Endothelial cell of umbilical vein (primary cell): ENCODE results near the gene PRDM16. TPM values are rescaled to one million over a fixed set of nuclear protein-coding genes. Genes with fewer than 3 reads are reported as not detected.

ENCODE experiments used
- BruUV-seq: library from RNA; stranded (reverse); fragments of 400-500 nt; replicated peaks from 2 replicates; lab custom pipeline; 2021; lab: Mats Ljungman, UMichigan
- CTCF ChIA-PET: fragments of 300-600, 350-600 bp; sonication (Branson Sonifier 250); formaldehyde crosslinking; loops from one replicate; lab custom pipeline; 2021; ENCODE audit warnings: antibody characterized with exemption, inconsistent platforms; lab: Charles Lee
- POLR2A ChIA-PET: fragments of 300-600, 350-600 bp; sonication (Branson Sonifier 250); formaldehyde crosslinking; loops from one replicate; lab custom pipeline; 2021; ENCODE audit warnings: antibody characterized with exemption, inconsistent platforms; lab: Charles Lee
- DNase-seq: peaks from one replicate; pipeline ENCODE4 v3.0.0-alpha.2; 2011; ENCODE audit warnings: low read depth, low spot score
- FAIRE-seq: peaks from 2 replicates; lab custom pipeline; 2011; peaks lifted over from hg19 to GRCh38; lab: Jason Lieb, UNC
- H2AFZ ChIP-seq: 2 replicates; pipeline ENCODE4 v1.6.0; 2012; ENCODE audit warnings: low read depth, low read length, control low read depth, inconsistent platforms
- H3K27ac ChIP-seq: 2 replicates; pipeline ENCODE4 v1.5.1; 2011; ENCODE audit warnings: low read depth, mild to moderate bottlenecking, control low read depth, low read length, moderate library complexity; ENCODE audit not compliant: insufficient read depth
- H3K27me3 ChIP-seq, 2 experiments: 2 replicates each; pipeline versions ENCODE4 v1.6.0 to v1.6.1; 2011; ENCODE audit warnings: low read length in 2 of 2, mixed read lengths in 1 of 2; ENCODE audit not compliant: control insufficient read depth in 2 of 2, insufficient read depth in 2 of 2
- H3K36me3 ChIP-seq, 2 experiments: 2 replicates in 1 of 2; 3 replicates in 1 of 2; pipeline ENCODE4 v1.5.1; 2011; ENCODE audit warnings: low read length in 2 of 2, mild to moderate bottlenecking in 1 of 2, moderate library complexity in 1 of 2; ENCODE audit not compliant: control insufficient read depth in 2 of 2, insufficient read depth in 2 of 2; ENCODE audit errors: extremely low read depth in 1 of 2
- H3K4me1 ChIP-seq: 3 replicates; pipeline ENCODE4 v1.5.1; 2011; ENCODE audit warnings: mild to moderate bottlenecking, low read length; ENCODE audit not compliant: control insufficient read depth, insufficient read depth; ENCODE audit errors: extremely low read depth
- H3K4me2 ChIP-seq: 2 replicates; pipeline ENCODE4 v1.6.1; 2011; ENCODE audit warnings: low read length, control low read depth, mixed read lengths; ENCODE audit not compliant: insufficient read depth
- H3K4me3 ChIP-seq, 3 experiments: fragments of 200-600 bp in 1 of 3; sonication (generic), shearing (Covaris generic) in 1 of 3; replicated peaks in 1 of 3; 2 replicates each; pipeline ENCODE4 v1.5.1; 2011 to 2016; ENCODE audit warnings: control low read depth in 3 of 3, low read length in 3 of 3, mild to moderate bottlenecking in 2 of 3, inconsistent platforms in 1 of 3, low read depth in 1 of 3, moderate library complexity in 1 of 3; ENCODE audit not compliant: insufficient read depth in 1 of 3
- H3K79me2 ChIP-seq: 2 replicates; pipeline ENCODE4 v1.6.0; 2012; ENCODE audit warnings: low read length, inconsistent platforms; ENCODE audit not compliant: control insufficient read depth, insufficient read depth
- H3K9ac ChIP-seq: replicated peaks from 2 replicates; pipeline ENCODE3; 2011; ENCODE audit warnings: low read length, control low read depth; ENCODE audit not compliant: insufficient read depth; ENCODE audit errors: extremely low read depth
- H3K9me1 ChIP-seq: replicated peaks from 3 replicates; pipeline ENCODE4 v1.6.0; 2011; ENCODE audit warnings: mild to moderate bottlenecking, low read length; ENCODE audit not compliant: control insufficient read depth, insufficient read depth; ENCODE audit errors: extremely low read depth
- H3K9me3 ChIP-seq: replicated peaks from 2 replicates; pipeline ENCODE4 v1.5.1; 2012; ENCODE audit warnings: low read length, inconsistent platforms; ENCODE audit not compliant: control insufficient read depth, insufficient read depth
- H4K20me1 ChIP-seq: replicated peaks from 2 replicates; pipeline ENCODE3; 2011; ENCODE audit warnings: mild to moderate bottlenecking, low read length; ENCODE audit not compliant: control insufficient read depth, insufficient read depth; ENCODE audit errors: extremely low read depth
- EZH2 ChIP-seq: IDR thresholded peaks from 2 replicates; pipeline ENCODE4 v1.6.1; 2012; ENCODE audit warnings: borderline replicate concordance, low read depth, mild to moderate bottlenecking, moderate library complexity, low read length, inconsistent platforms; ENCODE audit not compliant: severe bottlenecking
- FOS ChIP-seq: IDR thresholded peaks from 2 replicates; pipeline ENCODE4 v1.6.1; 2011; ENCODE audit warnings: mild to moderate bottlenecking, low read length, moderate library complexity, borderline replicate concordance; ENCODE audit not compliant: insufficient read depth
- GATA2 ChIP-seq: IDR thresholded peaks from 2 replicates; pipeline ENCODE4 v1.7.0; 2011; ENCODE audit warnings: low read depth, mild to moderate bottlenecking, moderate library complexity, mixed read lengths, low read length; ENCODE audit not compliant: insufficient read length, insufficient read depth
- JUN ChIP-seq: IDR thresholded peaks from 2 replicates; pipeline ENCODE4 v1.6.1; 2011; ENCODE audit warnings: borderline replicate concordance, low read depth; ENCODE audit not compliant: insufficient read length, insufficient read depth
- MAX ChIP-seq: IDR thresholded peaks from 2 replicates; pipeline ENCODE4 v1.6.1; 2011; ENCODE audit not compliant: insufficient read depth, insufficient read length
- MYC ChIP-seq: IDR thresholded peaks from one replicate; pipeline ENCODE4 v1.6.1; 2011; ENCODE audit warnings: mild to moderate bottlenecking, low read depth, low read length
- POLR2A ChIP-seq: IDR thresholded peaks from 2 replicates; pipeline ENCODE4 v1.6.1; 2012; ENCODE audit warnings: low read depth, mild to moderate bottlenecking, control low read depth, low read length
- POLR2AphosphoS5 ChIP-seq: IDR thresholded peaks from 2 replicates; pipeline ENCODE4 v1.6.1; 2012; ENCODE audit warnings: low read depth, mild to moderate bottlenecking, control low read depth, low read length, moderate library complexity; ENCODE audit not compliant: insufficient read depth
- dilution Hi-C: fragments of 300-500 bp; cut with MboI; formaldehyde crosslinking; loops from one replicate; pipeline ENCODE4 v1.15.0; 2019; ENCODE audit warnings: low sequenced_read_pairs; ENCODE audit not compliant: extremely low pct_ligation_motif_present
- intact Hi-C: fragments of 100-400 bp; cut with micrococcal nuclease; formaldehyde crosslinking; loops from one replicate; pipeline ENCODE4 v1.10.0; 2022
- polyA plus RNA-seq, 4 experiments: library from polyadenylated mRNA; depleted of rRNA in 3 of 4; stranded (reverse) in 3 of 4; unstranded in 1 of 4; fragments of >200 nt; gene quantifications; 2 replicates each; pipeline versions ENCODE4 v1.2.1 to v1.2.3, GENCODE V29; 2011 to 2012; ENCODE audit warnings: missing spikeins in 1 of 4
- total RNA-seq: library from RNA; stranded (reverse); gene quantifications from 2 replicates; pipeline ENCODE4 v1.2.3, GENCODE V29; 2021
- TF ChIP-seq, protein P1 (sequence below), 2 donors: IDR thresholded peaks; 1 replicate in 1 of 2; 2 replicates in 1 of 2; pipeline ENCODE4 v1.5.1; 2011; ENCODE audit warnings: low read length in 2 of 2, mild to moderate bottlenecking in 2 of 2, moderate library complexity in 2 of 2, control low read depth in 1 of 2, inconsistent platforms in 1 of 2, low read depth in 1 of 2; ENCODE audit not compliant: insufficient read depth in 1 of 2; ENCODE audit errors: extremely low read depth in 1 of 2

Gene PRDM16
- total and polyA plus RNA-seq, 2 donors (not counting 3 experiments of a cell fraction or from before 2014, with no cell fraction given): not detected

- CTCF ChIA-PET: interaction anchor here (1.7 kb wide), 1 partner anchor 11 kb away, joined by 4 read pairs; no protein-coding TSS in a partner anchor
- dilution Hi-C loops: no loop called here
- H3K9ac ChIP-seq: no peak overlapping the region
Measured at GRCh38 chr1:3441880-3442279, 372.9 kb downstream of the PRDM16 start.

GRCh38 chr1:3442331-3442730, 373.3 kb downstream of the PRDM16 start:
- Histone ChIP-seq H3K27ac (no peak overlapping the region), H2AFZ (no peak overlapping the region), H3K27me3 (peaks cover 2% of the 10 kb centered on the region in 2 experiments), H3K79me2 (no peaks in the 10 kb centered on the region), H3K4me2 (no peak overlapping the region), H3K9ac (no peak overlapping the region), H3K4me1 (no peaks in the 10 kb centered on the region), H3K36me3 (no peaks in the 10 kb centered on the region), H4K20me1 (no peaks in the 10 kb centered on the region), H3K4me3 (no peak overlapping the region), H3K9me3 (no peaks in the 10 kb centered on the region), H3K9me1 (no peaks in the 10 kb centered on the region)
- dilution Hi-C loops: no loop called here
- intact Hi-C loops: no loop called here
- CTCF ChIA-PET: interaction anchor here (1.7 kb wide), 1 partner anchor 11 kb away, joined by 4 read pairs; no protein-coding TSS in a partner anchor
- POLR2A ChIA-PET: no interaction called here
- no TSS peak for BruUV-seq
- no peak for FAIRE-seq
- DNase-seq: no peak
- TF ChIP-seq GATA2: no peak
- TF ChIP-seq, protein P1, sequence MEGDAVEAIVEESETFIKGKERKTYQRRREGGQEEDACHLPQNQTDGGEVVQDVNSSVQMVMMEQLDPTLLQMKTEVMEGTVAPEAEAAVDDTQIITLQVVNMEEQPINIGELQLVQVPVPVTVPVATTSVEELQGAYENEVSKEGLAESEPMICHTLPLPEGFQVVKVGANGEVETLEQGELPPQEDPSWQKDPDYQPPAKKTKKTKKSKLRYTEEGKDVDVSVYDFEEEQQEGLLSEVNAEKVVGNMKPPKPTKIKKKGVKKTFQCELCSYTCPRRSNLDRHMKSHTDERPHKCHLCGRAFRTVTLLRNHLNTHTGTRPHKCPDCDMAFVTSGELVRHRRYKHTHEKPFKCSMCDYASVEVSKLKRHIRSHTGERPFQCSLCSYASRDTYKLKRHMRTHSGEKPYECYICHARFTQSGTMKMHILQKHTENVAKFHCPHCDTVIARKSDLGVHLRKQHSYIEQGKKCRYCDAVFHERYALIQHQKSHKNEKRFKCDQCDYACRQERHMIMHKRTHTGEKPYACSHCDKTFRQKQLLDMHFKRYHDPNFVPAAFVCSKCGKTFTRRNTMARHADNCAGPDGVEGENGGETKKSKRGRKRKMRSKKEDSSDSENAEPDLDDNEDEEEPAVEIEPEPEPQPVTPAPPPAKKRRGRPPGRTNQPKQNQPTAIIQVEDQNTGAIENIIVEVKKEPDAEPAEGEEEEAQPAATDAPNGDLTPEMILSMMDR (IDR thresholded peaks at IDR 0.05; ENCODE audit: extremely low read depth in 1 of 2, insufficient read depth in 1 of 2, low read depth in 1 of 2, low read length in 2 of 2): no peak
- TF ChIP-seq EZH2: no peak
- TF ChIP-seq FOS: no peak
- no peak for TF ChIP-seq POLR2AphosphoS5
- no peak for TF ChIP-seq POLR2A
- TF ChIP-seq MAX: no peak
- no peak for TF ChIP-seq MYC
- no peak for TF ChIP-seq JUN

More at GRCh38 chr1:3441880-3442279, 372.9 kb downstream of the PRDM16 start:
- DNase-seq: no peak
- no peak overlapping the region for H3K27ac ChIP-seq
- no peaks in the 10 kb centered on the region for H4K20me1 ChIP-seq
- H3K9me3 ChIP-seq: no peaks in the 10 kb centered on the region
- peaks cover 2% of the 10 kb centered on the region in 2 experiments for H3K27me3 ChIP-seq
- BruUV-seq: no TSS peak
- intact Hi-C loops: no loop called here
- FAIRE-seq: no peak
- H3K4me3 ChIP-seq: no peak overlapping the region
- H3K4me2 ChIP-seq: no peak overlapping the region
- no peaks in the 10 kb centered on the region for H3K36me3 ChIP-seq
- no peaks in the 10 kb centered on the region for H3K9me1 ChIP-seq
- H3K4me1 ChIP-seq: no peaks in the 10 kb centered on the region
- TF ChIP-seq EZH2 (no peak), MAX (no peak), JUN (no peak), POLR2AphosphoS5 (no peak)
- H2AFZ ChIP-seq: no peak overlapping the region
- no peaks in the 10 kb centered on the region for H3K79me2 ChIP-seq
- POLR2A ChIA-PET: no interaction called here
